Fibroblast of peridontal ligament (primary cell): ENCODE data around the gene ANO3.
"Not testable (repeated sequence)": the region's sequence is repeated elsewhere in the genome, so short reads cannot be mapped to it uniquely, and the experiment has no call there.

ENCODE experiments used
- DNase-seq: peaks from one replicate; pipeline ENCODE4 v3.0.0-alpha.2; 2010; ENCODE audit errors: extremely low read depth

Gene ANO3

DNA sequence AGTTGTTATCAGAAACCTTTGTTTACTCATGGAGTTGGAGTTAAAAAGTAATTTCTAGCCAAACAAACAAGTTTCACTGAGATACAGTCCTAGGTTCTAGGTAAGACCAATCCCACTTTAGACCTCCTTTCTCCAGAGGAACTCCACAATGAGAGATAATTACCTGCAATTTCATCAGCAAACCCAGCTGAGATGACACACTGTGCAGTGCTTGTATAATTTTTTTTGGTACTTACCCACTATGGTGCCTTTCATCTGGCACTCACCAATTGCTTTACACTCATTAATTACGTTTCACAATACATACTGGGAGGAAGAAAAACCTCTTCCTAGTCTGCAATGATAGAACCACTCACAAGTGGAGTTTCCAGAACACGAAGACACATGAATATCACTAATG is 242.0 kb downstream of the ANO3 start:
- DNase-seq: no peak

DNA sequence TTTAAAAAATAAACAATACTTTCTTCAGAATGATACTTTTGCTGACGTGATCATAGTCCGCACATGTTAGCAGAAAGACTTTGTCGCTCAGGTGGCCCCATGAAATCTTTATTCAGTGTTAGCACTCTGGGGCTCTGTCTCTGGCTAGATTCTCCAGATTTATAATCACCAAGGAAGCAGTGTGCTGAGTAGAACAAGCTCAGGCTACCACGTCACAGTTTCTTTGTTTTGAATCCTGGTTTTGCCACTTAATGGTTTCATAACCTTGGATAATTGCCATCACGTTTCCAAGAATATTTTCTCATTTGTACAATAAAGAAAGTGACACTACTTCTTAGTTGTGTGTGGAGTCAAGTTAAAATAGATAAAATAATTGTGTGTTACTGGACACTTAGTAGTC is 244.0 kb downstream of the ANO3 start:
- no peak for DNase-seq

DNA sequence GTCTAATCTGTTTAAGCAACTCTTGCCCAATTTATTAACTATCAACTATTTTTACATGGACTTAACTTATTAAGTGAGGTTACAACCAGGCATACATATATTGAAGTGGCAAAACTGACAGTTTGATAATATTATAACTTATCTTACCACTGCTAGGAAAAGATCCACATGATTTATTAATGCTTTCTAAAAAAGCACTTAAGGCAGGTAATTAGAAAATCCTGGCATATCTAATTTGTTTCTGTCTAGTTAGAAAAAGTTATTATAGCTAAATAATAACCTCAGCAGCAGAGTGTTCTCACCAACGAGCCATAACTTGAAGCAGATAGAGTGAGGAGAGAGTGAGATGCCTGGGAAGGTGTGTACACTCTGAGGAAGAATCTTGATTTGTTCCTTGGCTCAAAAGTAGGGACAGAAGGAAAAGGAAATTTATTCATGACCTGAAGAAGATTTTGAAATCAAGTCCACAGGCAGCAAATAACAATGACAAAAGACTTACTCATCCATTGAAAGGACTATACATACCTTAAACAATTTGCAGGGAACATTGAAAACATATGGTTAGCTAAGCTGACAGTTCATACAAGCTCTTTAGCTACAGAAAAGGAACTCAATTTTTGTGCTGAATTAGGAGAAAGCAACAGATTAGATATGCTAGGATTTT is 247.2 kb downstream of the ANO3 start:
- peak; percentile 41 for DNase-seq

DNA sequence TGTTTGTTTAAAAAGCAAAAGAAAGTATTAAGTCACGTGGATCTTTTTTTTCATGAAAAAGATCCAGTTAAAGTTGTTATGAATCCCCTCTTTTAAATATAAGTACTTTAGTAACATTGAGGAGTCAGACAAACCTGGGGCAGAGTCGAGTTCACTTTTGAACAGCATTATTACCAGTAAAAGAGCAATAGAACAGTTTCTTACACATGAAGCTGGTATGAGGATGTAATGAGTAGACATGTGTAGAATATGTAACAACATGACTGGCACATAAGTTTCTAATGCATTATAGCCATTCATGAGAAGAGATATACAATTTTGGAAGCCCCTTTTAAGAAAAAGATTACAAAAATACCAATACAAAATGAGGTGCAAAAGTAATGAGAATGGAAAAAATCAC is 247.8 kb downstream of the ANO3 start:
- no peak for DNase-seq

DNA sequence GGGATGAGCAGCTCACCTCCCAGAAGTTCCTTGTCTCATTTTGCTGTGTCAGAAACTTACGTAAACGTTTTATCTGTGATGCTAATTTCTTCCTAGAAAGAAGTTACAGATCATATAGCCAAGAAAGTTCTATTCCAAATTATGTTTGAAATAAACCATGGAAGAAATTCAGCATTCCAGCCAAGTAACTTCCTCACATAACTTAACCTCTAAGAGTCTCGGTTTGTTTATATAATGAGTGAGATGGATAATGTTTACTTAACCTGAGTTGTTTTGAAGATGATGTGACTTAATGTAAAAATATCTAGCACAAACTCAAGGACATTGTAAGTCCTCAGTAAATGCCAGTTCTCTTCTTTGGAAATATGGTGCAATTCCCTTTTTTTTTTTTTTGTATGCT is 249.0 kb downstream of the ANO3 start:
- DNase-seq: peak; percentile 15

DNA sequence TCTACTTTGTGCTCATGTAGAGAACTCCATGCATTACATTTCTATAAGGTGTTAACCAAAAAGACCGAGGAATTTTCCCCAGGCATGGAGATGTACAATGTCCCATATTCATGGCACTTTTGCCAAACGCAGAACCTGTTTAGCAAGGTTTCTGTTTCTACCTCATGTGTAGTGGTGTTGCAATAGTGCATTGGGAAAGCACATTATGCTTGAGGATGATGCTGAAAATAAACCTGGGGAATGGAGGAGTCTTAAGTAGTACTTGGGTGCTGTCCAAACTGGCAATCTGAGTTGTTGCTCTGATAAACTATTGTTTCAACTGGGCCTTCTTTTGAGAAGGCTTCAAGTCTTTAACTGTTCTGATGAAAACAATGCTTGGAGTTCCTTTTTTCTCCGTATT is 251.6 kb downstream of the ANO3 start:
- DNase-seq: peak; percentile 64

DNA sequence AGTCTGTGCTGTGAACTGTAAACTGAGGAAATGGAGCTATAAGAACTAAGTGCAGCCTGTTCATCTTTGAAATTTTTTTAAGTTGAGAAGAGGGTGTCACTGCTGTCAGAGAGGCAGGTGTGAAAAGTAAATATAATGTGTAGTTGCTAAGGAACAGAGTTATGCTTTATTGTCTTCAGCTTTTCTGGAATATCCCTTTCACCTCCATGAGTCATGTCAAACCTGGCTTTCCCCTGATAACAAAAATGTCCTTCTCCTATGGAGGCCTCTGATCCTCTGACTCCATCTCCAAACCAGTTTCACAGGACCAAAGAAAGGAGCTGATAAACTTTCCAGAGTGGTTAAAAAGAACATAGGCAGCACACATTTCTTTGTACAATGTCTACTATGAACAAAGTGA is 252.9 kb downstream of the ANO3 start:
- no peak for DNase-seq

DNA sequence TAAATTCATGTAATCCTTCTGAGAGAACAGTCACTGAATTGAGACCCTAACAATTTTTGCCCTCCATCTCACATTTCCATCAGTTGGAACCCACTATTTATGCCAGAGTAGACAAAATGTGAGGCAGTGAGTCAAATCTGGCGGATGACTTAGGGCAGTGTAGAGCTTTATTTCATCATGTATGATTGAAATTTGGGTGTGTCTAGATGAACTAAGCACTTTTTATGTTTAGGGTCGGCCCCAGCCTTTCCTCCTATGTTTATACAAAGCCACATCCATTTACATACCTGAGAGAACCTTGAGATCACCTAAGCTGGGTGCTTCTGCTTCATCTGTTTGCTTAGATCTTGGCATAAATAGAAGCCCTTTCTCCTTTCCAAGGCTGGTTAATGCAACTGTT is 255.1 kb downstream of the ANO3 start:
- no peak for DNase-seq

DNA sequence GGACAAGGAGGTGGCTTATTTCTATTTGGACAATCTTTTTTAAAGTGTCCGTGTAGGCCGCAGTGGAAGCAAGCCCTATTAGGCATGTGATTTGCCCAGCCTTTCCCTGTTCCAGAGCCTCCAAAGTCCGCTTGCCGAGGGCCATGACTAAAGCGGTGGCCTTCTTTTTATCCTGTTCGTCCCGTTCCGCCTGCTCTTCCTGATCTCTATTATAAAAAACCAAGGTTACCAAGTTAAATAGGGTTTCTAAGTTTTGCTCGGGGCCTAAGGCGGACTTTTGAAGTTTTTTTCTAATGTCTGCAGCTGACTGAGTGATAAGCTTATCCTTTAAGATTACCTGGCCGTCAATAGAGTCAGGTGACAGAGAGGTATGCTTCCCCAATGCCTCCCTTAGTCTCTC is 261.8 kb downstream of the ANO3 start:
- DNase-seq: no peak

DNA sequence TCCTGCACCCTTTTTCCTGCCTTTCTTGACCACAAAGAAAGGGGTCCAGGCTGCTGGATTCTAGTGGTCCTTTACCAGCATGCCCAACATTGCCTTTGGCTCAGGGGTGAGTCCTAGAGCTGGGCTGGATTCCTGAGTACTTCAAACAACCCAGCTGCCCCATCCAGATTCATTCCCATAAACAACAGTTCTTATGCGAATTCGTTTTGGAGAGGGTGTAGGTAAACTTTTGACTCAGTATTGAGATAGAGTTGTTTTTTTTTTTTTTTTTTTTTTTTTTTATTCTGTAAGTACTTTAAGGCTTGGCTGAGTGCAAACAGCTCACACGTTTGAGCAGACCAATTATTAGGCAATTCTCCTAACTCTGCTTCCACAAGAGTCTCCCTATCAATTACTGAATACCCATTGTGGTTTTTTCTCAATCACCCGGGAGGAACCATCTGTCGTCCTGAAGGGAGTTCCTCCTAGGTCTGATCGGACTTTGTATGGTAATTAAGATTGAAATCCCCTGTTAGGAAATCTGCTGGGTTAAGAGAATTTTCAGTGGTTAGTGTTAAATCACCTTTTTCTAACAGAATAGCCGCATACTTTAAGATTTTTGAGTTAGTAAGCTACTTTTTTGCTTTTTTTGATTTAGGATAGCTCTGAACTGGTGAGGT is 263.4 kb downstream of the ANO3 start:
- DNase-seq: not testable (repeated sequence)

DNA sequence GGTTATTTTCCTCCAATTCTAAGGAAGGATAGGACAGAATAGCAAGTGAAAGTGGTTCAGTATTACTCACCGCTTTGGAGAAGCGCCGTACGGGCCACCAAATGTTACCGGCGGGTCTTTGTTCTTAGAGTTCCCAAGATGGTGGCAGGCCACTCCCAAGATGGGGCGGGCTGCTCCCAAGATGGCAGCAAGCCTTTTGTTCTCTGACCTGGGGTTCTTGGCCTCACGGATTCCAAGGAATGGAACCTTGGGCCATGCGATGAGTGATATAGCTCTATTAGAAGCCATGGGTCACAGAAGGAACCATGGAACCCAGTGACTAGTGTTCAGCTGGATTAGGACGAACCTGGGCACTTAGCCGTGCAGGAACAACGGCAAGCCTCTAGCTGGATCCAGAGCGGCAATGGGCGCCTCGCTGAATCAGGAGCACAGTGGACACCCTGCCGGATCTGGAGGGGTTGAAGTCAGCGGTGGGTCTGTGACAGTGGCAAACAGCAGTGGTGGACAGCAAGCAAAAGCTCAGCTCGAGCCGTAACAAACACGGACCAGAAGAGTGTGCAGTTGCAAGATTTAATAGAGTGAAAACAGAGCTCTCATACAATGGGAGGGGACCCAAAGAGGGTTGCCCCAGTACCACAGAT is 265.2 kb downstream of the ANO3 start:
- not testable (repeated sequence) for DNase-seq

DNA sequence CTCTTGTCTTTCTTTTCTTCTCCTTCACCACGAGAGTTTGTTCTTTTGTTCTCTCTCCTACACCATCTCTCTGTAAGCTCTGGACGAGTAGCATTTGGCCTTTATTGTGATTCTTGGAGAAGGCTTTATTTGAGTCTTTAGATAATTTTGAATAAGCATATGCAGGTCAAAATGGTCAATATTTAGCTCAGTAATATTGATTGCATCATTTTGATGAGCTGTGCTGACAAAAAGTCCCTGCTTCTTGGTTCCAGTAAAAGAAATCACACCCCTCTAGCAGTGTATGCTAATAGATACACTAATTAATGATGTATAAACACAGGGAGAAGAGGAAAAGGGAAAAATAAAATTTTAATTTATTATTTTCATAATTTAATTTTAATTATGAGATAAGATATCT is 266.0 kb downstream of the ANO3 start:
- DNase-seq: no peak

DNA sequence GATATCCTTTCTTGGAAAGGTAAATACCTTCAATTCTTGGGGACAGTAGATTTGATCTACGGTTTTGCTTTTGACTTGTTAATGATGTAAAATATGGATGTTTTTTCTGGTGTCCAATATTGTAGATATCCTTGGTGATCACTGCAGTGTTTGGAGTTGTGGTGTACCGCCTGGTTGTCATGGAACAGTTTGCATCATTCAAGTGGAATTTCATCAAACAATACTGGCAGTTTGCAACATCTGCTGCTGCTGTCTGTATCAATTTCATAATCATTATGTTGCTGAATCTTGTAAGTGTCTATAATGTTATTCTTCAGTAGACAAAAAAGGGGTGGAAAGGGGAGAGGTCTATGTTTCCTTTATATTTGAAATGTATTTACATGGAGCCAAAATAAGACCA is 267.5 kb downstream of the ANO3 start:
- DNase-seq: peak; percentile 71

DNA sequence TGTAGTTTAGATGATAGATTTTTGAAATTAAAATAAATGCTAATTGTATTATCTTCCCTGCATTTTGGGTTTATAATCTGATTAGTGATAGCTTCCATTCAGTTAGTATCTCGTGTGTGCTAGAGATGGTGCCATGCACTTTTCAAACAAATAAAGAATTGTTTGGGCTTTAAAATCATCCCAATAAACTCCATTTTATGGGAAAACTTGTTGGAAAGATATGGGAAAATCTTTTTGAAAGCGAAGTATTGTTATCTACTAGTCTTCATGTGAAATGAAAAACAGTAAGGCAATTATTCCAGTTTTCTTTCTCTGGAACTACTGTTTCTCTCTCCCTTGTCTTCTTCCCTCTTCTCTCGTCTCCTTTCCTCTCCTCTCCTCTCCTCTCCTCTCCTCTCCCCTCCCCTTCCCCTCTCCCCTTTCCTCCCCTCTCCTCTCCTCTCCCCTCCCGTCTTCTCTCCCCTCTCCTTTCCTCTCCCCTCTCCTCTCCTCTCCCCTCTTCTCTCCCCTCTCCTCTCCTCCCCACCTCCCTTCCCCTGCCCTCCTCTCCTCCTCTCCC is 268.0 kb downstream of the ANO3 start:
- no peak for DNase-seq

DNA sequence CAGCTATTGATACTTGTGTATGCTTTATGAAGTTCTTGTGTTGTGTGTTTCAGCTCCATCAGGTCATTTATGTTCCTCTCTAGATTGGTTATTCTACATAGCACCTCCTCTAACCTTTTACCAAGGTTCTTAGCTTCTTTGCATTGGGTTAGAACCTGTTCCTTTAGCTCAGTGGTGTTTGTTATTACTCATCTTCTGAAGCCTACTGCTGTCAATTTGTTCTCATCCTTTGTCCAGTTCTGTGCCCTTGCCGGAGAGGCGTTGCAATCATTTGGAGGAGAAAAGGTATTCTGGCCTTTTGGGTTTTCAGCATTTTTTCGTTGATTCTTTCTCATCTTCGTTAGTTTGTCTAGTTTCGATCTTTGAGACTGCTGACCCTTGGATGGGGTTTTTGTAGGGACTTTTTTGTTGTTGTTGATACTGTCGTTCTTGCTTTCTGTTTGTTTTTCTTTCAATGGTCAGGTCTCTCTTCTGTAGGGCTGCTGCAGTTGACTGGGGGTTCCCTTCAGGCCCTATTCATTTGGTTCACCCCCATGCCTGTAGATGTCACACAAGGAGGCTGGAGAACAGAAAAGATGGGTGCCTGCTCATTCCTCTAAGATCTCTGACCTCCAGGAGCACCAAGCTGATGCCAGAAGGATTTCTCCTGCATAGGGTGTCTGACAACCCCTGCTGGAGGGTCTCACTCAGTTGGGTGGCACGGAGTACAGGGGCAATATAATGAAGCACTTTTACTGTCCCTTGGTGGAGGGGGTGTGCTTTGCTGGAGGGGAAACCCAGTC is 276.0 kb downstream of the ANO3 start:
- DNase-seq: no peak

DNA sequence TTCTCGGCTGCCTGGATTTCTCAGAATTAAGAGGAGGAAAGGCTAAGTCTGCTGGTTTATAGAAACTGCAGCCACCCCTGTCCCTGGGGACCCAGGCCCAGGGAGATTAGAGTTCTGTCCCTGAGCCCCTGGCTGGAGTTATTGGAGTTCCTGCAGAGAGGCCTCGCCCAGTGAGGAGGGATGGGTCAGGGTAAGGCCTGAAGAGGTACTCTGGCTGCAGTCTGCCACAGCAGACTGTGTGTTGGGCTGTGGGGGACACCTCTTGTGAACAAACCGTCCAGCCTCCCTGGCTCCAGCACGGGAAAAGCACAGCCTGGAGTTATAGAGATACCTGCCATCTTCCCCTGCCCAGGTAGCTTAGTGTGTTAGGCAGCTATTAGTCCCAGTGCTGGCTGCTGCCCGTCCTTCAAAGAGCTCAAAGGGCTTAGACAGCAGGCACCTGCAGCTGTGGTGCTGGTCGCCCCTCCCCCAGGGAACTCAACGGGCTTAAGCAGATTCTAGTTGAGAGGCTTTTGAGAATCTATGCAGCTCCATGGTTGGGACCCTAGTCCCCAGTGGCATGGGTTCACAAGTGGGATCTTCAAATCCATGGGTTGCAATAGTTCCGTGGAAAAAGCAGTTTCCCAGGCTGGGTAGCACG is 276.7 kb downstream of the ANO3 start:
- no peak for DNase-seq

DNA sequence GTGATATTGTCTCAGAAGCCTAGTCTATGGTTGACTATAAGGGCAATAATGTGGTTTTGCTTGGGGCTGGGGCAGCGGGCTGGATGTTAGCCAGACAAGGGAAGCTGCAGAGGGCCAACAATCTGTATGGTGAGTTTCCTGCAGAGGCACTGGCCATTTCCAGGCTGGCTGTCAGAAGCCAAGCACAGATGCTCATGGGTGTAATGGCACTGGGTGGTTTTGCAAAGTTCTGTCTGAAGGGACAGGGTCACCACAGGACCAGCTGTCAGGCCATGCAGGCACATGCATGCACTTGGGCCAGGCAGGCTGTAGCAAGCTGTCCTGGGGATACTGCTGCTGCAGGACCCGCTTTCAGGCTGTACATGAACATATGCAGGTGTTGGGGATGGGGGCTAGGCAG is 281.8 kb downstream of the ANO3 start:
- no peak for DNase-seq

DNA sequence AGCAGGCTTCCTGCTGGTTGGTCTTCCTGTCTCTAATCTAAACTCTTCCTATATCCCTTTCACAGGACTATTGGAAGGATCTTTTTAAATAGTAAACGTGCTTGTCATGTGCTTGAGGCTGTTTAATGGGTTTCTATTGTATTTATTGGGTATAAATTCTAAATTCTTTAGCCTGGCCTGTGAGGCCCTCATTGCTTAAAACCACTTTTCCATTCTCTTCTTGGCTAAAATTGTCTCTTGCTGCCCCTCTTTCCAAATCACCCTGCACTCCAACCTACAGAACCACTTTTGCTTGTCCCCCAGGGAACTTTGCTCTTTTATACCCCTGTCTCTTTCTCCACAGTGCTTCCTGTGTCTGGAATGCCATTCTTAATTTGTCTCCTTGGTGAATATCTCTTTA is 286.5 kb downstream of the ANO3 start:
- no peak for DNase-seq

DNA sequence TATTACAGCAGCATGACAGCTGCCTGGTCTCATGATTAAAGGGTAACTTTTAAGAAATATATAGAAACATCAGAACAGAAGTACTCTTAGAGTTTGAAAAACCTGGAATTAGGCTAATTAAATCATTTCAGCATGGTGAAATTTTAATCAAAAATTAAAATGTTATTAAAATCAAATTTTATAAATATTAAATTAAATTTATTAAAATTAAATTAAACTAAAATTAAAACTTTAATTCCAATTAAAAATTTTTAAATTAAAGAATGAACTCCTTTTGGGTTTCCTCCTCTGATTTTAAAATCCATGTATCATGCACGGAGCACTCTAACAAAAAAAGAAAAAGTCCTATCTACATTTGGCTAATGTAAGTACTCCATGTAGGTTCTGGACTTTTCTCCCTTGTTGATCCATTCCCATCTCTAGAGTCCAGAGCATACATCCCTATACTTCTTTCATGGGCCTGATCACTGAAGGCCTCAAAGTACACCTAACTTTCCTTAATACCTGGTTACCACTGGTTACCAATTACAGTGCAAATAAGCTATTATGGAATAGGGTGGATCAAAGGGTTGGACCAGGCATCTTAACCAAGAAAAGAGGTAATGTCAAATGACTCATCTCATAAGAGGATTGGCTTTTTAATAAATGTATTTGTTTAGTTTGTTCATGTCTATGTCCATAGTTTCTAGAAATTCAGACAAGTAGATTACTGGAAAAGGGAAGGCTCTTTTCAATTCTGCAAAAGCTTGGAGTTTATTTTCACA is 288.5 kb downstream of the ANO3 start:
- DNase-seq: peak; percentile 1

DNA sequence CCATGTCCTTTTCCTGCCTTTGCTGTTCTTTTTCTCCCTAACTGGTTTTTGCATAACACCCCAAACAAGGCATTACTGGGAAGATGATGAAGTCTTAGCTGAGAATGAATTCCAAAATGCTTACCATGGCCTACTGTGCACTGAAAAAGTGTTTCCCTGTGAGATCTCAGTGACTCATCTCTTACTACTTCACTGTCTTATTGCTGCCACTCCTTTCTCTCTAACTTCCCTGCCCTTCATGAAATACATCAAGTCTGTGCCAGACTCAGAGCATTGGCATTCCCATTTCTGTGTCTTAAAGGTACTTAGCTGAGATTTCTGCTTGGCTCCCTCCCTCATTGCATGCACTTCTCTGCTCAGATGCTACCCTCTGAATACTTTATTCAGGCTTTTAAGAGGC is 289.2 kb downstream of the ANO3 start:
- peak; percentile 79 for DNase-seq

DNA sequence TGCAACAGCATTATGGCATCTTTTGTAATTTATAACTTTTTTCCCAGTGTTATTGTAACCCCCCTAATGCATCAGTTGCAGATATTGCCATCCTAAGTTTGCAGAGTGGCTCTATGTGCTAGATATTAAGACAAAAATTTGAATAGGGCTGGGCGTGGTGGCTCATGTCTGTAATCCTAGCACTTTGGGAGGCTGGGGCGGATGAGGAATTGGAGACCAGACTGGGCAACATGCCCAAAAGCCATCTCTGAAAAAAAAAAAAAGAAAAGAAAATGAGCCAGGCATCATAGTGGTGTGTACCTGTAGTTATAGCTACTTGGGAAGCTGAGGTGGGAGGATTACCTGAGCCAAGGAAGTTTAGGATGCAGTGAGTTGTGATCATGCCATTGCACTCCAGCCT is 290.3 kb downstream of the ANO3 start:
- DNase-seq: no peak
